Suprapubic skin (tissue), 3 donors: ENCODE measurements around the gene RFX3.

Experiments used
- POLR2A ChIP-seq, 2 donors: fragments of 450-650 bp; IDR thresholded peaks; one replicate each; pipeline ENCODE4 v1.6.1; 2017; ENCODE audit warnings: antibody characterized with exemption in 2 of 2, mild to moderate bottlenecking in 2 of 2, moderate library complexity in 2 of 2
- TF ChIP-seq, protein P1 (sequence below), 2 donors: fragments of 200-600 bp in 1 of 2; fragments of 450-650 bp in 1 of 2; sonication (generic) in 1 of 2; IDR thresholded peaks; one replicate each; pipeline ENCODE4 v1.5.1; 2016 to 2019; ENCODE audit warnings: antibody characterized with exemption in 2 of 2, mild to moderate bottlenecking in 1 of 2, moderate library complexity in 1 of 2

GRCh38 chr9:3435732-3436131, 90.1 kb downstream of the RFX3 start:
- TF ChIP-seq, protein P1, sequence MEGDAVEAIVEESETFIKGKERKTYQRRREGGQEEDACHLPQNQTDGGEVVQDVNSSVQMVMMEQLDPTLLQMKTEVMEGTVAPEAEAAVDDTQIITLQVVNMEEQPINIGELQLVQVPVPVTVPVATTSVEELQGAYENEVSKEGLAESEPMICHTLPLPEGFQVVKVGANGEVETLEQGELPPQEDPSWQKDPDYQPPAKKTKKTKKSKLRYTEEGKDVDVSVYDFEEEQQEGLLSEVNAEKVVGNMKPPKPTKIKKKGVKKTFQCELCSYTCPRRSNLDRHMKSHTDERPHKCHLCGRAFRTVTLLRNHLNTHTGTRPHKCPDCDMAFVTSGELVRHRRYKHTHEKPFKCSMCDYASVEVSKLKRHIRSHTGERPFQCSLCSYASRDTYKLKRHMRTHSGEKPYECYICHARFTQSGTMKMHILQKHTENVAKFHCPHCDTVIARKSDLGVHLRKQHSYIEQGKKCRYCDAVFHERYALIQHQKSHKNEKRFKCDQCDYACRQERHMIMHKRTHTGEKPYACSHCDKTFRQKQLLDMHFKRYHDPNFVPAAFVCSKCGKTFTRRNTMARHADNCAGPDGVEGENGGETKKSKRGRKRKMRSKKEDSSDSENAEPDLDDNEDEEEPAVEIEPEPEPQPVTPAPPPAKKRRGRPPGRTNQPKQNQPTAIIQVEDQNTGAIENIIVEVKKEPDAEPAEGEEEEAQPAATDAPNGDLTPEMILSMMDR (IDR thresholded peaks at IDR 0.05): no peak
- no peak for TF ChIP-seq POLR2A (IDR thresholded peaks at IDR 0.05)
